HCT116 (cell line): ENCODE results near the gene CFAP99. TPM values are rescaled to one million over a fixed set of nuclear protein-coding genes. Genes with fewer than 3 reads are reported as not detected.

Experiments used
- ATAC-seq: fragments of 200-7000 bp; cut with Tn5 transposase; 2 replicates; pipeline ENCODE4 v1.9.1; 2020; ENCODE audit warnings: mild to moderate bottlenecking, moderate library complexity
- BruUV-seq: library from RNA; stranded (reverse); fragments of 400-500 nt; replicated peaks from 2 replicates; lab custom pipeline; 2021; lab: Mats Ljungman, UMichigan
- CTCF ChIA-PET: fragments of 300-600 bp; sonication (Branson Sonifier 250); formaldehyde crosslinking; loops from one replicate; lab custom pipeline; 2021; ENCODE audit warnings: antibody characterized with exemption; lab: Charles Lee
- POLR2A ChIA-PET: fragments of 300-600, 350-600 bp; sonication (Branson Sonifier 250); formaldehyde crosslinking; loops from one replicate; lab custom pipeline; 2021; ENCODE audit warnings: antibody characterized with exemption; lab: Charles Lee
- RAD21 ChIA-PET, 2 experiments: fragments of 300-600 bp; sonication (Branson Sonifier 250); formaldehyde crosslinking; loops; one replicate each; lab custom pipeline; 2023; ENCODE audit warnings: low total read pairs in 2 of 2; ENCODE audit not compliant: uncharacterized antibody in 2 of 2, unreplicated experiment in 2 of 2, low non-redundant PET in 1 of 2; lab: Charles Lee
- DNase-seq: peaks from one replicate; pipeline ENCODE4 v3.0.0-alpha.2; 2010; ENCODE audit warnings: low read depth, low spot score
- H2AFZ ChIP-seq: fragments of 200-600 bp; shearing (Covaris generic), sonication (generic); 2 replicates; pipeline ENCODE4 v1.6.1; 2017; ENCODE audit warnings: low read depth, mixed run types, mixed read lengths, antibody characterized with exemption, low read length; ENCODE audit not compliant: poor library complexity, severe bottlenecking
- H3K27ac ChIP-seq: 2 replicates; pipeline ENCODE4 v1.5.1; 2012; ENCODE audit warnings: low read depth, low read length
- H3K27me3 ChIP-seq: fragments of 200-600 bp; sonication (generic); 2 replicates; pipeline ENCODE4 v1.6.1; 2016; ENCODE audit warnings: mixed run types, low read length, mixed read lengths; ENCODE audit not compliant: insufficient read depth
- H3K36me3 ChIP-seq, 2 experiments: fragments of 200-500 bp in 1 of 2; fragments of 200-600 bp in 1 of 2; sonication (Bioruptor generic) in 1 of 2; sonication (generic) in 1 of 2; 2 replicates each; pipeline versions ENCODE4 v1.5.1 to v1.6.1; 2014 to 2016; ENCODE audit warnings: low read length in 2 of 2, inconsistent platforms in 1 of 2, mixed read lengths in 1 of 2, mixed run types in 1 of 2; ENCODE audit not compliant: insufficient read depth in 2 of 2, control insufficient read depth in 1 of 2
- H3K4me1 ChIP-seq, 2 experiments: fragments of 200-600 bp in 1 of 2; sonication (generic) in 1 of 2; 2 replicates each; pipeline versions ENCODE4 v1.5.1 to v1.6.1; 2012 to 2017; ENCODE audit warnings: low read length in 2 of 2, inconsistent platforms in 1 of 2, mild to moderate bottlenecking in 1 of 2, mixed read lengths in 1 of 2, mixed run types in 1 of 2, moderate library complexity in 1 of 2; ENCODE audit not compliant: insufficient read depth in 2 of 2, control insufficient read depth in 1 of 2
- H3K4me2 ChIP-seq: fragments of 200-600 bp; sonication (generic); 2 replicates; pipeline ENCODE4 v1.6.1; 2017; ENCODE audit warnings: mixed run types, low read length, mixed read lengths
- H3K4me3 ChIP-seq, 2 experiments: fragments of 200-600 bp in 1 of 2; sonication (generic) in 1 of 2; replicated peaks in 1 of 2; 2 replicates each; pipeline ENCODE4 v1.5.1; 2011 to 2016; ENCODE audit warnings: low read length in 2 of 2, control low read depth in 1 of 2, low read depth in 1 of 2, mild to moderate bottlenecking in 1 of 2, mixed read lengths in 1 of 2, mixed run types in 1 of 2
- H3K79me2 ChIP-seq: fragments of 200-600 bp; sonication (generic); 2 replicates; pipeline ENCODE4 v1.6.1; 2017; ENCODE audit warnings: mild to moderate bottlenecking, mixed run types, low read length, moderate library complexity, mixed read lengths; ENCODE audit not compliant: insufficient read depth
- H3K9ac ChIP-seq: fragments of 200-600 bp; sonication (generic); 2 replicates; pipeline ENCODE4 v1.6.1; 2016; ENCODE audit warnings: low read length, mixed read lengths
- H3K9me2 ChIP-seq: fragments of 200-600 bp; sonication (generic), shearing (Covaris generic); 2 replicates; pipeline ENCODE4 v1.6.1; 2017; ENCODE audit warnings: mixed run types, mild to moderate bottlenecking, moderate library complexity; ENCODE audit not compliant: insufficient read depth
- H3K9me3 ChIP-seq, 2 experiments: fragments of 200-500 bp in 1 of 2; fragments of 200-600 bp in 1 of 2; sonication (Bioruptor generic) in 1 of 2; sonication (generic) in 1 of 2; 2 replicates each; pipeline ENCODE4 v1.6.1; 2014 to 2017; ENCODE audit warnings: low read length in 2 of 2, mixed read lengths in 2 of 2, inconsistent platforms in 1 of 2, low read depth in 1 of 2, mild to moderate bottlenecking in 1 of 2, mixed run types in 1 of 2, moderate library complexity in 1 of 2; ENCODE audit not compliant: control insufficient read depth in 1 of 2, insufficient read depth in 1 of 2
- H4K20me1 ChIP-seq: fragments of 200-600 bp; sonication (generic), shearing (Covaris generic); 2 replicates; pipeline ENCODE4 v1.6.1; 2017; ENCODE audit warnings: mixed run types, mild to moderate bottlenecking, moderate library complexity; ENCODE audit not compliant: insufficient read depth
- CBX3 ChIP-seq: IDR thresholded peaks from 2 replicates; pipeline ENCODE4 v1.6.1; 2012; ENCODE audit warnings: low read depth
- CEBPB ChIP-seq: IDR thresholded peaks from 2 replicates; pipeline ENCODE4 v1.6.1; 2012; ENCODE audit warnings: low read depth
- CTCF ChIP-seq, 3 experiments: fragments of 200-600 bp in 1 of 3; sonication (generic) in 1 of 3; IDR thresholded peaks in 2 of 3; conservative IDR thresholded peaks in 1 of 3; 2 replicates each; pipeline ENCODE4 v1.5.1; 2012 to 2017; ENCODE audit warnings: low read depth in 2 of 3, low read length in 2 of 3, antibody characterized with exemption in 1 of 3, borderline replicate concordance in 1 of 3, control low read depth in 1 of 3, mild to moderate bottlenecking in 1 of 3, mixed read lengths in 1 of 3, mixed run types in 1 of 3, moderate library complexity in 1 of 3; ENCODE audit not compliant: insufficient read depth in 1 of 3
- ELF1 ChIP-seq: IDR thresholded peaks from 2 replicates; pipeline ENCODE4 v1.6.1; 2012; ENCODE audit warnings: low read depth, borderline replicate concordance
- EZH2 ChIP-seq: fragments of 200-600 bp; sonication (generic); IDR thresholded peaks from 2 replicates; pipeline ENCODE4 v1.6.1; 2017; ENCODE audit warnings: antibody characterized with exemption, mixed run types
- POLR2A ChIP-seq: IDR thresholded peaks from 2 replicates; pipeline ENCODE4 v1.7.0; 2011; ENCODE audit warnings: borderline replicate concordance; ENCODE audit not compliant: insufficient read depth, insufficient read length; ENCODE audit errors: extremely low read depth
- POLR2AphosphoS5 ChIP-seq: IDR thresholded peaks from 2 replicates; pipeline ENCODE4 v1.6.1; 2011; ENCODE audit warnings: mild to moderate bottlenecking, low read depth, low read length, moderate library complexity
- RAD21 ChIP-seq: IDR thresholded peaks from 2 replicates; pipeline ENCODE4 v1.6.1; 2012; ENCODE audit warnings: low read depth, mild to moderate bottlenecking
- SRF ChIP-seq: IDR thresholded peaks from 2 replicates; pipeline ENCODE4 v1.6.1; 2012; ENCODE audit warnings: low read depth
- TCF7L2 ChIP-seq: IDR thresholded peaks from 2 replicates; pipeline ENCODE4 v1.7.0; 2011; ENCODE audit warnings: borderline replicate concordance, inconsistent platforms; ENCODE audit not compliant: insufficient read depth, insufficient read length; ENCODE audit errors: extremely low read depth
- ZNF274 ChIP-seq: fragments of 200-500 bp; sonication (Bioruptor generic); IDR thresholded peaks from 2 replicates; pipeline ENCODE4 v1.6.1; 2014; ENCODE audit warnings: mild to moderate bottlenecking, low read depth, low read length, inconsistent platforms
- intact Hi-C: fragments of 100-400 bp; cut with micrococcal nuclease; formaldehyde crosslinking; loops from 2 replicates; pipeline ENCODE4 v1.10.0; 2022
- total RNA-seq: library from RNA; stranded (reverse); gene quantifications from one replicate; pipeline ENCODE4 v1.2.1, GENCODE V29; 2021; ENCODE audit not compliant: unreplicated experiment
- TF ChIP-seq, protein P1 (sequence below): IDR thresholded peaks from 2 replicates; pipeline ENCODE4 v1.6.1; 2012
- TF ChIP-seq, protein P2 (sequence below): IDR thresholded peaks from 2 replicates; pipeline ENCODE4 v1.6.1; 2012; ENCODE audit warnings: low read depth

CFAP99 gene
- total RNA-seq, 1 experiment from 2014 or later: 0.42 TPM

DNA sequence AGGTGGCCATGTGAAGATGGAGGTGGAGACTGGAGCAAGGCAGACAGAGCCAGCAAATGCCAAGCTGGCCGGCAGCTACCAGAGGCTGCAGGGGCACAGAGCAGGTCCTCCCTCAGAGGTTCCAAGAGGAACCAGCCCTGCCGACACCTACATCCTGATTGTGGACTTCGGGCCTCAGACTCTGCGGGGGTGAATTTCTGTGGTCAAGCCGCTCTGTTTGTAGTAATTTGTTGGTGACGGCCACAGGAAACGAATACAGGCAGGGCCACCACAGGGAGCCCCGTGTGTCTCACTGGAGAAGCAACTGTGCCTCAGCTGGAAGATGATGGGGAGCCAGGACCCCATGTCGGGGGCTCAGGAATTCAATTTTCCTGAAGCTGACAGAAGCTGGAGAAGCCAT lies 28.6 kb upstream of the CFAP99 start:
- POLR2A ChIA-PET: no interaction called here
- TF ChIP-seq, protein P1, sequence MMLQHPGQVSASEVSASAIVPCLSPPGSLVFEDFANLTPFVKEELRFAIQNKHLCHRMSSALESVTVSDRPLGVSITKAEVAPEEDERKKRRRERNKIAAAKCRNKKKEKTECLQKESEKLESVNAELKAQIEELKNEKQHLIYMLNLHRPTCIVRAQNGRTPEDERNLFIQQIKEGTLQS: no peak
- TF ChIP-seq POLR2A (no peak), ELF1 (no peak), SRF (no peak)
- H4K20me1 ChIP-seq: no peaks in the 10 kb centered on the region
- RAD21 ChIA-PET: no interaction called here
- CTCF ChIA-PET: no interaction called here
- H3K4me2 ChIP-seq: no peak overlapping the region
- DNase-seq: no peak
- H2AFZ ChIP-seq: no peak overlapping the region
- H3K79me2 ChIP-seq: 0 out of 2 replicates have a peak, but pooled peaks cover 4% of the 10 kb centered on the region
- H3K27me3 ChIP-seq: no peaks in the 10 kb centered on the region
- no peak for ATAC-seq
- no peak overlapping the region for H3K4me3 ChIP-seq
- intact Hi-C loops: no loop called here
- H3K4me1 ChIP-seq: no peaks in the 10 kb centered on the region
- no TSS peak for BruUV-seq
- H3K36me3 ChIP-seq: no peaks in the 10 kb centered on the region
- no peak overlapping the region for H3K9ac ChIP-seq
- no peak overlapping the region for H3K27ac ChIP-seq
- H3K9me2 ChIP-seq: no peaks in the 10 kb centered on the region
- no peaks in the 10 kb centered on the region for H3K9me3 ChIP-seq

- Histone ChIP-seq H3K4me3 (no peak overlapping the region), H3K9me2 (no peaks in the 10 kb centered on the region), H3K9ac (no peak overlapping the region), H3K4me2 (no peak overlapping the region), H2AFZ (no peak overlapping the region), H3K27me3 (no peaks in the 10 kb centered on the region), H3K9me3 (no peaks in the 10 kb centered on the region), H3K4me1 (no peaks in the 10 kb centered on the region), H3K36me3 (no peaks in the 10 kb centered on the region), H4K20me1 (no peaks in the 10 kb centered on the region), H3K79me2 (0 out of 2 replicates have a peak, but pooled peaks cover 4% of the 10 kb centered on the region), H3K27ac (no peak overlapping the region)
- RAD21 ChIA-PET: no interaction called here
- ATAC-seq (no peak), DNase-seq (no peak)
- BruUV-seq: no TSS peak
- intact Hi-C loops: no loop called here
- CTCF ChIA-PET: no interaction called here
- POLR2A ChIA-PET: no interaction called here
- TF ChIP-seq TCF7L2 (no peak), ELF1 (no peak), ZNF274 (no peak), CBX3 (no peak), SRF (no peak), POLR2AphosphoS5 (no peak), CEBPB (no peak), CTCF (IDR thresholded peaks at IDR 0.05 in 2 of 3, conservative IDR thresholded peaks at IDR 0.05 in 1 of 3; ENCODE audit: borderline replicate concordance in 1 of 3, insufficient read depth in 1 of 3, low read depth in 2 of 3, low read length in 2 of 3) (no peak), RAD21 (no peak), EZH2 (no peak)
- TF ChIP-seq, protein P1: no peak
- TF ChIP-seq, protein P2, sequence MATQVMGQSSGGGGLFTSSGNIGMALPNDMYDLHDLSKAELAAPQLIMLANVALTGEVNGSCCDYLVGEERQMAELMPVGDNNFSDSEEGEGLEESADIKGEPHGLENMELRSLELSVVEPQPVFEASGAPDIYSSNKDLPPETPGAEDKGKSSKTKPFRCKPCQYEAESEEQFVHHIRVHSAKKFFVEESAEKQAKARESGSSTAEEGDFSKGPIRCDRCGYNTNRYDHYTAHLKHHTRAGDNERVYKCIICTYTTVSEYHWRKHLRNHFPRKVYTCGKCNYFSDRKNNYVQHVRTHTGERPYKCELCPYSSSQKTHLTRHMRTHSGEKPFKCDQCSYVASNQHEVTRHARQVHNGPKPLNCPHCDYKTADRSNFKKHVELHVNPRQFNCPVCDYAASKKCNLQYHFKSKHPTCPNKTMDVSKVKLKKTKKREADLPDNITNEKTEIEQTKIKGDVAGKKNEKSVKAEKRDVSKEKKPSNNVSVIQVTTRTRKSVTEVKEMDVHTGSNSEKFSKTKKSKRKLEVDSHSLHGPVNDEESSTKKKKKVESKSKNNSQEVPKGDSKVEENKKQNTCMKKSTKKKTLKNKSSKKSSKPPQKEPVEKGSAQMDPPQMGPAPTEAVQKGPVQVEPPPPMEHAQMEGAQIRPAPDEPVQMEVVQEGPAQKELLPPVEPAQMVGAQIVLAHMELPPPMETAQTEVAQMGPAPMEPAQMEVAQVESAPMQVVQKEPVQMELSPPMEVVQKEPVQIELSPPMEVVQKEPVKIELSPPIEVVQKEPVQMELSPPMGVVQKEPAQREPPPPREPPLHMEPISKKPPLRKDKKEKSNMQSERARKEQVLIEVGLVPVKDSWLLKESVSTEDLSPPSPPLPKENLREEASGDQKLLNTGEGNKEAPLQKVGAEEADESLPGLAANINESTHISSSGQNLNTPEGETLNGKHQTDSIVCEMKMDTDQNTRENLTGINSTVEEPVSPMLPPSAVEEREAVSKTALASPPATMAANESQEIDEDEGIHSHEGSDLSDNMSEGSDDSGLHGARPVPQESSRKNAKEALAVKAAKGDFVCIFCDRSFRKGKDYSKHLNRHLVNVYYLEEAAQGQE: no peak
Observed at GRCh38 chr4:2390784-2391421, 27.9 kb upstream of the CFAP99 start.
